Stimulated activated CD4-positive, alpha-beta T cell treated with anti-CD3 and anti-CD28 coated beads, Interleukin-12 subunit alpha, Interleukin-12 subunit beta, amount 100 ng/mL, for 48 hours (primary cell): ENCODE data around the gene TRUB2.
"Not testable (repeated sequence)": the region's sequence is repeated elsewhere in the genome, so short reads cannot be mapped to it uniquely, and the experiment has no call there.

ENCODE experiments used
- DNase-seq, 3 donors: peaks; one replicate each; pipeline ENCODE4 v3.0.0-alpha.2; 2020; ENCODE audit warnings: low read depth in 2 of 3, low spot score in 1 of 3

The TRUB2 gene

DNA sequence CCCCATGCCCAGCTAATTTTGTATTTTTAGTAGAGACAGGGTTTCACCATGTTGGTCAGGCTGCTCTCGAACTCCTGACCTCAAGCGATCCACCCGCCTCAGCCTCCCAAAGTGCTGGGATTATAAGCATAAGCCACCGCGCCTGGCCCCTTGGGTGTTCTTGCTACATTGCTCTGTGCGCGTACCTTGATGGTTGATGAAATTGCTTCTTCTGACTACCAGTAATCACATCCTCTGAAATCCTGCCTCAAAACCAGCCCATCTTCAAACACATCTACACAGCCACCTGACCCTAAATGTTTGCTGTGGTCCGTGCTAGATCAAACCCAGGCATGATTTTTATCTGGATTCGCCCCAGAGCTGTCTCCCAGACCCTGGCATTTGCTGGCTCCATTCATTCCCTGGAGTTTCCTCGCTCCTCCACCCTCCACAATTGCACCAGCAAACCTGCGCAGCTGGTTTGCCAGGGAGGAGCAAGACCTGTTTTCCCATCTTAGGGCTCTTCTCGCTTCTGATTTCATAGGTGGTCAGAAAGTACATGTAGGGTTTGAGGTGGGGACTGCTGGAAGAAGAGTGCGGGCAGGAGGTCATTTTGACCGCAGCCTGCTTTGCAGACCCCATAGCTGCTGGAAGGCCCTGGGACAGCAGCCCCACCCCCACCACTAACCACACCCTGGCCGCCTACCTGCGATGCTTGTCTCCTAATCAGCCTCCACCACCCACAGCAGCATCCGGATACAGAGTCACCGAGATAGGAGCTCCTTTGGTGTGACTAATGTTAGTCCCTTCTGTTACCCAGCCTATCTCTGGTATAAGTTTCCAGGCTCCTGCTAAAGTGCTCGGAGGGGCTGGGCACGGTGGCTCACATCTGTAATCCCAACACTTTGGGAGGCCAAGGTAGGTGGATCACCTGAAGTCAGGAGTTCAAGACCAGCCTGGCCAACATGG, 23.4 kb downstream of the TRUB2 start:
- no peak for DNase-seq

DNA sequence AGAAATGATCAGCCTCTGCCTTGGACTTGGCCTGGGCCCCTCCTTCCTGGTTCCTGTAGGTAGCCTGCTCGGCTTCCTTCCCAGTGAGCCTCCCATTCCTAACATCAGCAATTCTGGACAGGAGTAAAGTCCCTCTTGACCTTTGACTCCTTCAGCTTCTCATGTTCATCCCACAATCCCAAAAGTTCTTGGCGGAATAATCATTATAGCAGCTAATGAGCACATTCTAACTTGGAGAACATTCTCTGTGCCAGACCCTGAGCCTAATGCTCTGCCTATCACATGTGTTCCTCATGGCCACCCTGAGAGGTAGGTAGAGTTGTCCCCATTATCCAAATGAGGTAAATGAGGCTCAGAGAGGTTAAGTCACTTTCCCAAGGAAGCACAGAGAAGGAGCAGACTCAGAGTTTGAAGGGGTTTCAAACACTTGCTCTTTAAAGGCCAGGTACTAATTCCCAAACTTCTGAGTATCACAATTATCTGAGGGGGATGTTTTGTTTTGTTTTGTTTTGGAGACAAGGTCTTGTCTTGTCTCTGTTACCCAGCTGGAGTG, 24.9 kb downstream of the TRUB2 start:
- DNase-seq = no peak

DNA sequence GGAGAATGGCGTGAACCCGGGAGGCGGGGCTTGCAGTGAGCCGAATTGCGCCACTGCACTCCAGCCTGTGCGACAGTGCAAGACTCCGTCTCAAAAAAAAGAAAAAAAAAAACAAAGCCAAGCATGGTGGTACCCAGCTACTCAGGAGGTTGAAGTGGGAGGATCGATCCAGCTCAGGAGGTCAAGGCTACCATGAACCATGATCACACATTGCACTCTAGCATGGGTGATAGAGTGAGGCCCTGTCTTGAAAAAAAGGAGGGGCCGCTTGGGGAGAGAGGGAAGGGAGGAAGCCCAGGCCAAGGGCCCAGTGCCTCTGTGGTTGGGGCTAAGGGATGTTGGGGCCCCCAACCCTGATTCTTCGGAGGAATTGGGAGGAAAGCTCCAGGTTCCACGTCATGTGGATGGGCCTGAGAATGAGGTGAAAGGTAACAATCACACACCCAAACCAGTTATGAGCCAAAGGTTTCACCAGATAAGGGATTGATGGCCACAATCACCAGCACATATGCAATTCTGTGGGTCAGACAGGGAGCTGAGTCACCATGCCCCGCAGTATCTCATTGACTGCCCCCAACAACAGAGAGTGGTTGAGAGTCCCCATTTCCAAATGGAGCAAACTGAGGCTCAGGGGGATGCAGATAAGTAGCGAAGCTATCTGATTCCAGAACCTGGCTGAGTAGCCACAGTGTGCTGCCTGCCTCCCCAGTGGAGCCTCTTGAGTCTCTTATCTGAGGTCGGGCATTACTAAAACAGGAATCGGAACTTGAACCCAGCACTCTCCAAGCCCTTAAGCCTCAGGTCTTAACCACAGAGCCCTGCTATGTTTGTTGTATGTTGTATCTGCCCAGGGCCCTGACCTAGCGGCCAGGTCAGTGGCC, 25.7 kb downstream of the TRUB2 start:
- no peak for DNase-seq

DNA sequence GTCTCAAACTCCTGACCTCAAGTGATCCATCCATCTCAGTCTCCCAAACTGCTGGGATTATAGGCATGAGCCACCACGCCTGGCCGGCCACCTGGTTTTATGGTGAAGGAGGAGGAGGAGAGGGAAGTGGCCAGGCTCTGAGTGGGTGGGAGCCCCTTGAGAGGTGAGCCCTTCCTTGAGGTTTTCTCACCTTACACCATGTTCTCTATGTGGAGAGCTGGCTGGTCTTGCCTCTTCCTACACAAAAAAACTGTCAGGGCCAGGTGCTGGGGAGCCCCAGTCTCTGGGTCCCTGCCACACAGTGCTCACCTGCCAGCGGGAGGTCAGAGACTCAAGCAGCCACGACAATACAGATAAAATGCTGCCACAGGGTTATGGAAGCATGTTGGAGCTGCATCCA, 28.1 kb downstream of the TRUB2 start:
- DNase-seq = no peak

DNA sequence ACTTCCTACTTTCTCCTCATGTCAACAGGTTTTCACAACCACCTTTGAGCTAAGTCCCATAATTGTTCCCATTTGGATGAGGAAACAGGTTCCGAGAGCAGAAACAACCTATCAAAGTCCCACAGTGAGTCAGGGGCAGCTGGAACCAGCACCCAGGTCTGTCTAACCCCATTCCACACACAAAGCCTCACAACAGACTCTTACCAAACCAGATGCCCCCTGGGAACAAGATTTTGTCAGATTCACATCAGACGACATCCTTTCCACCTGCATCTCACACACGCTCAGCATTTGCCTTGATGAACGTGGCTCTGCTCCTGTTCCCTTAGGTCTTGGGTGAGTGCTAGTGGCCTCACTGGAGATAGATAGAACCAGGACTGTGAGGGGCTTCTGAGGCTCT, 29.2 kb downstream of the TRUB2 start:
- no peak for DNase-seq

DNA sequence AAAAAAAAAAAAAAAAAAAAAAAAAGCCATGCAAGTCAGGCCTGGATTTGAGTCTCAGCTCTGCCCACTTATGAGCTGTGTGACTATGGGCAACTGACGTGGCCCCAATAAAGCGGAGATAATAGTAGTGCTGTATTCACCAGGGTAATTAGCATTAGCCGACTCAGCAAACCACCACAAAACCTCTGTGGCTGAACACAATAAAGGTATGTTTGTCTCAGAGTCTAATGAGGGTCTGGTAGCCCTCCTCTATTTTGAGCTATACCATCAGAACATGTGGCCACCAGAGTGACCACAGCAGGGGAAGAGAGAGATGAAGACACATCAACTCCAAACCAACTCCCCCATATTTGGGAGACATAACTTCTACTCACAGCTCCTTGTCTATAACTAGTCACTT, 30.2 kb downstream of the TRUB2 start:
- DNase-seq = no peak

DNA sequence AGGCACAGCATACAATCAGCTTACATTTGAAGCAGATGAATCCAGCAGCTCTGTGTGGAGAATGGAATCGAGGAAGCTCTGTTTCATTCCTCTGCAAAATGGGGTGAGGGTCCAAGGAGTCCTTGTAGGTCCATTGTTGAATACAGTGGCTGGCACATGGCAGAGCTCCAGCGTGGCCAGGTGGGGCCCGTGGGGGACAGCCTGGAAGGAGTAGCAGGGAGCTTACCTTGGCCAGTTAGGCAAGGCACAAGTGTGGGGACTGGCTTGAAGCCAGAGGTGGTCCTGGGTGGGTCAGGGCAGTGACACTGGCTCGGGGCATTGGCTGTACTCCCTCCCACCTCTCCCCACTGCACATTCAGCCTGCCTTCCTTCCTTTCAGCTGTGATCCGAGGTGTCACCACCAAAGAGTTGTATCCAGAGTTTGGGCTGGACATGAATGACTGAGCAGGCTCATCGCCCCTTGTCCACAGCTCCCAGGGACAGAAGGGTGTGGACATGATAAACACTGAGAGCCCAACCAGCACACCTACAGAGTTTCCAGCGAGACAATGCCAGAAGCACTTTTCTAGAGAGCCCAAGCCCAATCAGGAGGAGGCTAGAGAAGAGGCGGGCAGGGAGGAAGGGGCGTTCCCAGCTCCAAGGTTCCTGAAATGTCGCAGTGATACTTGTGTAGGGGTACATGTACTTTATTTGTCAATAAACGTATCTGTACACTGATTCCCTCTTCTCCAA, 33.8 kb downstream of the TRUB2 start:
- DNase-seq = no peak

DNA sequence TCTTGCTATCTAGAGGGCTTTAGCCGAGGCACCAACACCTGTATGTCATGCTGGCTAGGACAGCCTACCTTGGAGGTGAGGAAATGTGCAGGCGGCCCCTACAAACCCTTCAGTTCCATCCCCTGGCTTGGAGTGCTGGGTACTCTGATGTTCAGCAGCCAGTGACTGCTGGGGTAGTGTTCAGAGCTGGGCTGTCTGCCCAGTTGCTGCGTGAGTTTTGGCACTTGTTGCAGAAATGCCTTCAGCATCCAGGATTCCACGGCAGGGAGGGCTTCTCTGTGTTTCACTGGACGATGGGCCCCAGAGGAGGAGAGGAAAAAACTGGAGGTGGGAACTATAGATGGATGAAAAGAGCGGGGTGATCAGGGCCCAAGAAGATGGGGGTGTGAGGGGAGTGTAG, 35.8 kb downstream of the TRUB2 start:
- no peak for DNase-seq

DNA sequence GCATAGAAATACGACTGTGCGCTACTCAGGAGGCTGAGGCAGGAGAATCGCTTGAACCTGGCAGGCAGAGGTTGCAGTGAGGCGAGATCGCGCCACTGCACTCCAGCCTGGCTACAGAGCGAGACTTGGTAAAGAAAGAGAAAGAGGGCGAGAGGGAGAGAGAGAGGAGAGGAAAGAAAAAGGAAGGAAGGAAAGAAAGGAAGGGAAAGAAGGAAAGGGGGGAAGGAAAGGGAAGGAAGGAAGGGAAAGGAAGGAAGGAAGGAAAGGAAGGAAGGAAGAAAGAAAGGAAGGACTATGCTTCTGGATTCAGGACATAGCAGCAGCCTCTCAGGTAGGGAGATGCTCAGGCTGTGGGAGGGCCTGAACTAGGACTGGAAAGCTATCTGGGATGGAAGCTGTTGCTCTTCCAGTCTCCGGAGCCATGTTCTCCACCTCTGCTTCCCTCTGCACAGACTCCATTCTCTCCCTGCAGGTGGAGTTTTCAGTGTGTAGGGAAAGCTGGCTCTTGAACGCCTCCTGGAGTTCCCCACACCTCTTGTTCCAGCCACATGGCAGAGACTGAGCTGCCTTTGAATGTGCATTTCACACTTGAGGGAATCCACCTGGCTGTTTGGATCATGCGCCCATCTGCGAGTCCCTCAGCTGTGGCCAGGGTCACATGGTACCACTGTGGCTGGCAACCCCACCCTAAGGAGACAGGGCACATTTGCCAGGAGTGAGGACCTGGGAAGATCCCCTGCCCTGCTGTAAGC, 37.0 kb downstream of the TRUB2 start:
- DNase-seq = no peak

DNA sequence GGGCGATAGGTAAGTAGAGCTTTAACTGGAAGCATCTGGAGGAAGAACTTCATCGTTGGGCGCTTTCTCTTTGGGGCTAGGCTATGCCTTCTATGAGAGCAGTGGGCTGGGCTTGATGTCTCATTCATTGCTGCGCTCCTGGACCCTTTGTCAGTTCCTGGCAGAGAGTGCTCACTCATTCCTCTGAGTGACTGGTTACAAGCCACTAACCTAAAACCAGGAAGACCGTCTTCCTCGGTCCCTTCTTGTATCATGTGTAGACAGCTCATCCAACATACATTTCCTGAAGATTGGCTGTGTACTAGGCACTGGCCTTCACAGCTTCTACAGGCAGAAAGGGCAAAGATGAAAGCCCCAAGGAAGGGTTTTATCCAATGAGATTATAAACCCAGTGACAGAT, 39.7 kb downstream of the TRUB2 start:
- no peak for DNase-seq

DNA sequence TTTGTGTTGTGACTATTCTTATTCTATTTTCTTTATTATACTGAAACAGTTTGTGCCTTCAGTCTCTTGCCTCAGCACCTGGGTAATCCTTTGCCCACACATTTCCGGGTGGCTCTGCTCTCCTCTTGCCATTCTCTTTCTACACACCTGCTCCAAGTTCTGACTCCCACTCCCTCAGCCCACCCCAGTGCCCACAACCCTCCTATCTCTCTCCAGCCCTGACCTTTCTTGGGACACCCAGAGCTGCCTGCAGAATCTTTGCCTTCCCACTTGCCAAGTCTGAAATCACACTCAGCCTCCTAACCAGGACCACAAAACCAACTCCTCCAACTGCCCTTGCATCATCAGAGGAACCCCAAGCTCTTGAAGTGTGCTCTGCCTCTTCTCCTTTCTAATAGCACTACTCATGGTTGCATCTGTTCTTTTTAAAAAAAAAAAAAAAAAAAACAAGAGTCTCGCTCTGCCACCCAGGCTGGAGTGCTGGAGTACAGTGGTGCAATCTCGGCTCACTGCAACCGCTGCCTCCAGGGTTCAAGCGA, 42.1 kb downstream of the TRUB2 start:
- no peak for DNase-seq

DNA sequence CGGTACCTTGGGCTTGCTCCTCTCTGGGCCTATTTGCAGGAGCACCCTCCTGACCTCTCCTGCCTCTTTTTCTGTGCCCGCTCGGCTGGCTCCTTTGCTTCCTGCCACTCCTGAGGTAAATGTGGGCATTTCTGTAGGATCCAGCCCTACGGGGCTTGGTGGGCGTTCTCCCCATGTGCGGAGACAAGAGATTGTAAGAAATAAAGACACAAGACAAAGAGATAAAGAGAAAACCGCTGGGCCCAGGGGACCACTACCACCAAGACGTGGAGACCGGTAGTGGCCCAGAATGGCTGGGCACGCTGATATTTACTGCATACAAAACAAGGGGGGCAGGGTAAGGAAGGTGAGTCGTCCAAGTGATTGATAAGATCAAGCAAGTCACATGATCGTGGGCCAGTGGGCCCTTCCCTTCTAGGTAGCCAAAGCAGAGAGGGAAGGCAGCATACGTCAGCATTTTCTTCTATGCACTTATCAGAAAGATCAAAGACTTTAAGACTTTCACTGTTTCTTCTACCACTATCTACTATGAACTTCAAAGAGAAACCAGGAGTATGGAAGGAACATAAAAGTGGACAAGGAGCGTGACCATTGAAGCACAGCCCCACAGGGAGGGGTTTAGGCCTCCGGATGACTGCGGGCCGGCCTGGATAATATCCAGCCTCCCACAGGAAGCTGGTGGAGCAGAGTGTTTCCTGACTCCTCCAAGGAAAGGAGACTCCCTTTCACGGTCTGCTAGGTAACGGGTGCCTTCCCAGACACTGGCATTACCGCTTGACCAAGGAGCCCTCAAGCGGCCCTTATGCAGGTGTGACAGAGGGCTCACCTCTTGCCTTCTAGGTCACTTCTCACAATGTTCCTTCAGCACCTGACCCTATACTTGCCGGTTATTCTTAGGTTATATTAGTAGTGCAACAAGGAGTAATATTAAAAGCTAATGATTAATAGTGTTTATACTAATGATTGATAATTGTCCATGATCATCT, 42.9 kb downstream of the TRUB2 start:
- not testable (repeated sequence) for DNase-seq

DNA sequence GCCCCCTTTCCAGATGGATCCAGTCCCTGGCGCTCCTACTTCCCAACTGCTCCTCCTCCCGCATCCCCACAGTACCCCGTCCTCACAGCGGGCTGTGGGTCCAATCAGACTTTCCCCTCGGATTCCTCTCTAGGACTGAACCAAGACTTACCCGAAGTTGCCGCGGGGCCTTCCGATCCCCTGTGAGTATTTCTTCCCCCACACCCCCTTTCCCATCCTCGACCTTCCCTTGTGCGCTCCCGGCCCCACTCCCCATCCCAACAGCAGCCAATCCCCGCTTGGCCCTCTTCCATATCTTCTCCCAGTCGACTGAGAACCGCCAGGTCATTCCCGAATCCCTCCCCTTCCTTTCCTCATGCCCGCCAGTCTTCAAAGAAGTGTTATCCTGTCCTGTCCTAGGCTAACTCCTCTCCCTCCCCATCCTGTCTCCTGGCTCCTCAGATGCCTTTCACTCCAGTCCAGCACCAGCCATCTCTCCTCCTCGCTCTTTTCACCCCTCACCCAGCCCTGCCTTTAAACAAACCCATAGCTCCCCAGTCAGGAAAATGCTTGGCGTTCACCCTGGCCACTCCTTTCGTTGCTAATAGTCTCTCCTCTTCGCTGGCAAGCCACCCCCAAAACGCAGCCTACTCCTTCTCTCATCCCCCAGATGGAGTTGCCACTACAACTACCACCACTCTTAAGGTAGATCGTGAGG, 45.5 kb downstream of the TRUB2 start:
- no peak for DNase-seq

DNA sequence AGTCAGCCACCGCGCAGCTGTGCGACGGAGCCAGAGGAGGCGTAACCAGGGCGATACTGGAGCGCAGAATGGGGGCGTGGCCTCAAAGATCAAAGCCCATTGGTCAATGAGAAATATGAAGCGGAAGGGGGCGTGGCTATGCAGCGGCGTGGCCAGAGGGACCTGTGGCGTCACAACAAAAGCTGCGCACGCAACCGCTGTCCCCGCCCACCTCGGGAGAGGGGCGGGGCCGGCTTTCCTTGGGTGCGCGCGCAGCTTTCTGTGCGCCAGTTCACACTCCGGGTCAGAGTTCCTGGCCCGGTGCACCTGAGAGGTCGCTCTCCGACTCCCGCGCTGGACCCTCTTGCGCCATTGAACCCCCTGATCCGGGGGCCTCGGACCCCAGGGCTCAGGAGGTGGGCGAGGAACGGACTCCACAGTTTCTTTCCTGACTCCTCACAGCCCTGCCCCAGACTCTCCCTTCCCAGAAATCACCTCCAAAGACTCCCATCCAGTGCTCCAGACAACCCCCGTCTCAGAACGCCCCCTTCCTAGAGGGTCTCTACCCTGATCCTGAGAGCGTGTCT, 46.2 kb downstream of the TRUB2 start, which contains the start of gene SWI5:
Gene SWI5 (plus strand): TSS at position 269 of the 566 bp plus-strand sequence.
- DNase-seq = peak; percentile 100

DNA sequence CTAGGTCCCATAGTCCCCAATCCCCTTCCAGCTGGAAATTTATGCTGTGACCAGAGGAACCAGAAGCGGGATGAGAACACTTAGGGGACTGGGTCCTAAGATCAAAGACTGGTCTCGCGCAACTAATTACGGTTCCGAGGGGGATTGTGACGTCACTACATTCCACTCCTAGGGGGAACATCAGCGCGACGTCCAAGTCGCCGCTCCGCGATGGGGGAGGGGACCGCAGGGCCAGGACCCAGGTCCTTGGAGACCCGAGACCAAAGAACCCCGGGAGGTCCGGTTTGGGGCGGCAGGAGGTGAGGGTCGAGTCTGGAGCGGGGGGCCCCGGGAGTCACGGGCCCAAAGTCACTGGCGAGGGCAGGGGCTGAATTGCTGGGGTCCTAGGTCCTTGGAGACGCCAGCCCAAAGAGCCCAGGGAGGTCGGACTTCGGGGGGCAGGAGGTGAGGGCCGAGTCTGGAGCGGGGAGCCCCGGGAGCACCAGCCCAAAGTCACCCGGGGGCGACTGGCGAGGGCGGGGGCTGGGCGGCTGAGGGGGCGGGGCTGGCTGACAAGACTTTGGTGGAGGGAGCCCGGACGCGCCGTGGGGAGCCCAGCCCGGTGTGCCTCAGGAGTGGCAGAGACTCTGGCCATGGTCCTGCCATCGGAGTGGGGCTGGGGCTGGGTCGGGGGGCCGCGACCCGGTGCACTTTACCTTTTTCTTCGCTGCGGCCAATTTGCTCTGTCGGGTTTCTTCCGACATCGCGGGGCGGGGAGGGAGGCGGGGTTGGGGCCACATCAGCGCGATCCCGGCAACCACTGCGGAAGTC, 46.8 kb downstream of the TRUB2 start, which contains the start of gene GOLGA2:
Gene GOLGA2 (minus strand): TSS at position 810 of the 810 bp plus-strand sequence. CDS start 31 bp downstream, at position 779.
- no peak for DNase-seq

DNA sequence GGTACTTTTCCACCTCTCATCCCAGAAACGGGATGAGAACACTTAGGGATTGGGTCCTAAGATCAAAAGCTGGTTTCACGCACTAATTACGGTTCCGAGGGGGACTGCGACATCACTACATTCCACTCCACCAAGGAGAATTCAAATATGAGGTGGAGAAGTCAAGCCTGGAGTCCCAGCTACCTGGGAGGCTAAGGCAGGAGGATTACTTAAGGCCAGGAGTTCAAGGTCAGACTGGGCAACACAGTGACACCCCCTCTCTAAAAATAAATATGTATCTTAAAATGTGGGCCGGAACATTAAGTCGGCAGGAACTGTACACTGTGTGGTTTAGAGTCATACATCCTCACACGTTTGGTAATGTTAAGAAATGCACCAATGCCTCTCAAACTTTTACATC, 48.0 kb downstream of the TRUB2 start:
- no peak for DNase-seq

DNA sequence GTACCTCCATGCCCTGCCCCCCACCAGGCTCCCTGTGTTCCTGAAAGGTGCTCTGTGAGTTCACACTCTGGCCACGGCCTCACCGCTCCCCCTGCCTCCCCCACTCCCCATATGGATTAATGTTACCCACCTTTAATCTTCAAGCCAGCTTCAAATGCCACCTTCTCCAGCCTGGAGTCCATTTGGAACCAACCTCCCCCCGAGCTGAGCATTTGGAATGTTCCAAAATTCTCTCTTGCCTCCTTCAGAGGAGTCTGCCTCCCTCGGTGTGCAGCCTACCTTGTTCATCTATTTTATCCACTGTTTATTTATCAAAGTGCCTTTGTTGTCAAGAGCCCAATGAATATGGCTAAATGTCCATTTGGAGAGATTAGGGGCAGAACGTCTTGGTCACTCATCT, 50.7 kb downstream of the TRUB2 start:
- DNase-seq = no peak
